ENCODE measurements around the gene GPR146. TPM values are rescaled to one million over a fixed set of nuclear protein-coding genes. Genes with fewer than 3 reads are reported as not detected.

Gene GPR146
- total RNA-seq, 1 donor from 2014 or later: 1.7 TPM

DNA sequence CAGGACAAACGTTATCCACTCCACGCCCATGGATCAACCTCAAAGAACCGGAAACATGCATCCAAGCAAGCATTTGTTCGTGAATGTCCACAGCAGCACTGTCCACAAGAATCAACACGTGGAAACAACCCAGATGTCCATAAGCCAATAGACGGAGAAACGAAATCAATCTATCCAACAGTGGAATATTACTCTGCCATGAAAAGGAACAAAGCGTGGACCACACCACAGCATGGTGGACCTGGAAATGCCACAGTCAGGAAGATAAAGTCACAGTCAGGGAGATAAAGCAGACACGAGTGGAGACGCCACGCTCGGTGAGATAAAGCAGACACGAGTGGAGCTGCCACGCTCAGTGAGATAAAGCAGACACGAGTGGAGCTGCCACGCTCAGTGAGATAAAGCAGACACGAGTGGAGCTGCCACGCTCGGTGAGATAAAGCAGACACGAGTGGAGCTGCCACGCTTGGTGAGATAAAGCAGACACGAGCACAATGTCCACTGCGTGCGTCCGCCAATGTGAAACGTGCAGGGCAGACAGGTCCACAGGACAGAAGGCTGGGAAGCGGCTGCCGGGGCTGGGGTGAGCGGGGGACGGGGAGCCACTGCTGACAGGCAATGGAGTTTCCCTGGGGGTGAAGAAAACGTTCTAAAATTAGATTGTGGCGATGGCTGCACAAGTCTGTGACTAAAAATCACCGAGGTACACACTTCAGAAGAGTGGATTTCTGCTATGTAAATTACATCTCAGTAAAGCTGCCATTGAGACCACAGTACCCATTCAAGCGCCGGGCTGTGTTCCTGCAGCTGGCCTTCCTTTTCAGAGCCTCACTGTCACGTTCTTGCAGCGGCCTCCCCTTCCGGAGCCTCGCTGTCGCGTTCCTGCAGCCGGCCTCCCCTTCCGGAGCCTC lies 54.2 kb downstream of the GPR146 start:
- peaks cover 2% of the 10 kb centered on the region for H3K9me3 Mint-ChIP-seq (ENCODE audit: unreplicated experiment)
- H3K9me3 ChIP-seq (ENCODE audit: insufficient read depth, low read depth, low read length): no peaks in the 10 kb centered on the region
- peaks cover 95% of the 10 kb centered on the region for H4K20me1 ChIP-seq (ENCODE audit: insufficient read depth, low read length)
- H2AFZ ChIP-seq (ENCODE audit: low read depth, low read length): no peak overlapping the region
- DNase-seq (ENCODE audit: low read depth): no peak
- H3K27ac Mint-ChIP-seq (ENCODE audit: unreplicated experiment): no peak overlapping the region
- no peak for TF ChIP-seq EZH2 (IDR thresholded peaks at IDR 0.05; ENCODE audit: insufficient read depth, low read length)
- H3K36me3 ChIP-seq (ENCODE audit: insufficient read depth, low read length): no peaks in the 10 kb centered on the region
- peaks cover 19% of the 10 kb centered on the region for H3K4me1 ChIP-seq (ENCODE audit: insufficient read depth, low read length)
- no peak overlapping the region for H3K4me3 ChIP-seq (ENCODE audit: insufficient read depth, low read depth, low read length)
- H3K4me2 ChIP-seq (ENCODE audit: low read length): no peak overlapping the region
- H3K27me3 Mint-ChIP-seq (ENCODE audit: low read depth, unreplicated experiment): no peaks in the 10 kb centered on the region
- H3K27ac ChIP-seq (ENCODE audit: low read depth, low read length): no peak overlapping the region
- peaks cover 17% of the 10 kb centered on the region for H3K79me2 ChIP-seq (ENCODE audit: insufficient read depth, low read length)
- no peak overlapping the region for H3K9ac ChIP-seq (ENCODE audit: low read length)
- no peaks in the 10 kb centered on the region for H3K27me3 ChIP-seq (ENCODE audit: insufficient read depth, low read length)
- FAIRE-seq: no peak
- H3K36me3 Mint-ChIP-seq (ENCODE audit: low read depth, unreplicated experiment): peaks cover 14% of the 10 kb centered on the region
- H3K4me3 Mint-ChIP-seq (ENCODE audit: unreplicated experiment): no peak overlapping the region
- H3K4me1 Mint-ChIP-seq (ENCODE audit: low read depth, unreplicated experiment): peaks cover 7% of the 10 kb centered on the region

DNA sequence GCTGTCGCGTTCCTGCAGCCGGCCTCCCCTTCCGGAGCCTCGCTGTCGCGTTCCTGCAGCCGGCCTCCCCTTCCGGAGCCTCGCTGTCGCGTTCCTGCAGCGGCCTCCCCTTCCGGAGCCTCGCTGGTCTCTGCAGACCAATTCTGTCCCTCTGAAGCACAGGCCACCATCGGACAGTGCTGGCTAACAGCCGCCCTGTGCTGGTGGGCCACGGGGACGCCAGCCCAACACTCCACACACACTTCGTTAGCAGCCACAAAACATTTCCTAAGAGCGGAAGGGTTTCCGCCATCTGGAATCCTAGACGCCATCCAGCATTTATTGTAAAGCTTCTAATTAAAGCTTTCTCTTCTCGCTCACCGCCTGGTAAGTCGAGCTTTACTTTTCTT lies 54.8 kb downstream of the GPR146 start:
- Histone ChIP-seq H3K79me2 (ENCODE audit: insufficient read depth, low read length) (peaks cover 24% of the 10 kb centered on the region), H3K4me1 (ENCODE audit: insufficient read depth, low read length) (peaks cover 19% of the 10 kb centered on the region), H3K27ac (ENCODE audit: low read depth, low read length) (no peak overlapping the region), H2AFZ (ENCODE audit: low read depth, low read length) (no peak overlapping the region), H3K9ac (ENCODE audit: low read length) (no peak overlapping the region), H3K27me3 (ENCODE audit: insufficient read depth, low read length) (no peaks in the 10 kb centered on the region), H4K20me1 (ENCODE audit: insufficient read depth, low read length) (peaks cover 95% of the 10 kb centered on the region), H3K9me3 (ENCODE audit: insufficient read depth, low read depth, low read length) (no peaks in the 10 kb centered on the region), H3K4me3 (ENCODE audit: insufficient read depth, low read depth, low read length) (no peak overlapping the region), H3K36me3 (ENCODE audit: insufficient read depth, low read length) (no peaks in the 10 kb centered on the region), H3K4me2 (ENCODE audit: low read length) (no peak overlapping the region)
- Mint-ChIP-seq H3K36me3 (ENCODE audit: low read depth, unreplicated experiment) (peaks cover 13% of the 10 kb centered on the region), H3K27ac (ENCODE audit: unreplicated experiment) (no peak overlapping the region), H3K27me3 (ENCODE audit: low read depth, unreplicated experiment) (no peaks in the 10 kb centered on the region), H3K4me3 (ENCODE audit: unreplicated experiment) (no peak overlapping the region), H3K4me1 (ENCODE audit: low read depth, unreplicated experiment) (peaks cover 7% of the 10 kb centered on the region), H3K9me3 (ENCODE audit: unreplicated experiment) (peaks cover 2% of the 10 kb centered on the region)
- TF ChIP-seq, protein P1, sequence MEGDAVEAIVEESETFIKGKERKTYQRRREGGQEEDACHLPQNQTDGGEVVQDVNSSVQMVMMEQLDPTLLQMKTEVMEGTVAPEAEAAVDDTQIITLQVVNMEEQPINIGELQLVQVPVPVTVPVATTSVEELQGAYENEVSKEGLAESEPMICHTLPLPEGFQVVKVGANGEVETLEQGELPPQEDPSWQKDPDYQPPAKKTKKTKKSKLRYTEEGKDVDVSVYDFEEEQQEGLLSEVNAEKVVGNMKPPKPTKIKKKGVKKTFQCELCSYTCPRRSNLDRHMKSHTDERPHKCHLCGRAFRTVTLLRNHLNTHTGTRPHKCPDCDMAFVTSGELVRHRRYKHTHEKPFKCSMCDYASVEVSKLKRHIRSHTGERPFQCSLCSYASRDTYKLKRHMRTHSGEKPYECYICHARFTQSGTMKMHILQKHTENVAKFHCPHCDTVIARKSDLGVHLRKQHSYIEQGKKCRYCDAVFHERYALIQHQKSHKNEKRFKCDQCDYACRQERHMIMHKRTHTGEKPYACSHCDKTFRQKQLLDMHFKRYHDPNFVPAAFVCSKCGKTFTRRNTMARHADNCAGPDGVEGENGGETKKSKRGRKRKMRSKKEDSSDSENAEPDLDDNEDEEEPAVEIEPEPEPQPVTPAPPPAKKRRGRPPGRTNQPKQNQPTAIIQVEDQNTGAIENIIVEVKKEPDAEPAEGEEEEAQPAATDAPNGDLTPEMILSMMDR (IDR thresholded peaks at IDR 0.05; ENCODE audit: insufficient read depth, low read depth, low read length): no peak
- no peak for TF ChIP-seq EZH2 (IDR thresholded peaks at IDR 0.05; ENCODE audit: insufficient read depth, low read length)
- no peak for DNase-seq (ENCODE audit: low read depth)
- FAIRE-seq: no peak

DNA sequence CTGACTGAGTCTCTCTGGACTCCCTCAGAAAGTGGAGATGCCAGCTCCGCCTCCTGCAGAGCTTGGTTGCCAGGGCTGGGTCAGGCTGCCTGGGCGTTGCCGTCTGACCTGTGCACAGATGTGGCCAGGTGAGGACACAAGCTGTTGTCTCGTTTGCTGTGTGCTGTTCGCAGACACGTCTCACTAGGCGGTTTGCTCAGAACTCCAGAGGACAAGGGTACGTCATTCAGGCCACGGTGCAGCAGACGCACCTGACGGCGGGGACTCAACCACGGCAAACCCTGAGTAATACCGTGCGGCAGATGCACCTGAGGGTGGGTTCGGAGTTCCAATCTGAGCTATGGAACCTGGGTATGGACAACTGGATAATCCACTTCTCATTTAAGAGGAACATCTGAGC lies 55.3 kb downstream of the GPR146 start:
- no peaks in the 10 kb centered on the region for H3K27me3 ChIP-seq (ENCODE audit: insufficient read depth, low read length)
- no peak for TF ChIP-seq EZH2 (IDR thresholded peaks at IDR 0.05; ENCODE audit: insufficient read depth, low read length)
- TF ChIP-seq, protein P1 (IDR thresholded peaks at IDR 0.05; ENCODE audit: insufficient read depth, low read depth, low read length): no peak
- H3K9ac ChIP-seq (ENCODE audit: low read length): no peak overlapping the region
- H3K36me3 ChIP-seq (ENCODE audit: insufficient read depth, low read length): no peaks in the 10 kb centered on the region
- peaks cover 12% of the 10 kb centered on the region for H3K36me3 Mint-ChIP-seq (ENCODE audit: low read depth, unreplicated experiment)
- H3K9me3 ChIP-seq (ENCODE audit: insufficient read depth, low read depth, low read length): no peaks in the 10 kb centered on the region
- DNase-seq (ENCODE audit: low read depth) (no peak), FAIRE-seq (no peak)
- H3K27me3 Mint-ChIP-seq (ENCODE audit: low read depth, unreplicated experiment): no peaks in the 10 kb centered on the region
- peaks cover 19% of the 10 kb centered on the region for H3K4me1 ChIP-seq (ENCODE audit: insufficient read depth, low read length)
- no peak overlapping the region for H3K4me2 ChIP-seq (ENCODE audit: low read length)
- no peak overlapping the region for H3K27ac Mint-ChIP-seq (ENCODE audit: unreplicated experiment)
- H4K20me1 ChIP-seq (ENCODE audit: insufficient read depth, low read length): peaks cover 95% of the 10 kb centered on the region
- H2AFZ ChIP-seq (ENCODE audit: low read depth, low read length): no peak overlapping the region
- no peak overlapping the region for H3K27ac ChIP-seq (ENCODE audit: low read depth, low read length)
- peaks cover 2% of the 10 kb centered on the region for H3K9me3 Mint-ChIP-seq (ENCODE audit: unreplicated experiment)
- no peak overlapping the region for H3K4me3 Mint-ChIP-seq (ENCODE audit: unreplicated experiment)
- peaks cover 5% of the 10 kb centered on the region for H3K4me1 Mint-ChIP-seq (ENCODE audit: low read depth, unreplicated experiment)
- H3K4me3 ChIP-seq (ENCODE audit: insufficient read depth, low read depth, low read length): no peak overlapping the region
- H3K79me2 ChIP-seq (ENCODE audit: insufficient read depth, low read length): peaks cover 24% of the 10 kb centered on the region

Data from astrocyte (in vitro differentiated cells and primary cell).